DOHH2 (cell line): Measurements from ENCODE around the gene KIAA1671.

Source experiments
- CTCF ChIP-seq: fragments of 200-600 bp; sonication (generic); IDR thresholded peaks from one replicate; pipeline ENCODE4 v1.5.1; 2014; ENCODE audit warnings: antibody characterized with exemption, mild to moderate bottlenecking, low read depth, low read length; ENCODE audit not compliant: poor library complexity, severe bottlenecking
- EZH2phosphoT487 ChIP-seq: fragments of 200-600 bp; sonication (generic); IDR thresholded peaks from 2 replicates; pipeline ENCODE4 v1.6.1; 2017; ENCODE audit warnings: borderline replicate concordance, mild to moderate bottlenecking, antibody characterized with exemption, low read length, moderate library complexity, mixed read lengths

- TF ChIP-seq CTCF (no peak), EZH2phosphoT487 (no peak)
Measured at GRCh38 chr22:25174888-25175411, 222.4 kb downstream of the KIAA1671 start.
